ENCODE data around the gene MRNIP. TPM values are rescaled to one million over a fixed set of nuclear protein-coding genes. Genes with fewer than 3 reads are reported as not detected.
A peak's percentile ranks its signal among the peaks of the same experiment; 100 is the strongest.

Gene MRNIP
- total RNA-seq, 1 experiment from 2014 or later = 37.8 TPM

- Mint-ChIP-seq H3K27me3 (ENCODE audit: insufficient read depth, unreplicated experiment) (no peaks in the 10 kb centered on the region), H3K4me1 (ENCODE audit: low read depth, unreplicated experiment) (peaks cover 13% of the 10 kb centered on the region), H3K36me3 (ENCODE audit: insufficient read depth, unreplicated experiment) (peaks cover 100% of the 10 kb centered on the region), H3K27ac (ENCODE audit: unreplicated experiment) (peak overlapping the region; percentile 48), H3K9me3 (ENCODE audit: unreplicated experiment) (no peaks in the 10 kb centered on the region), H3K4me3 (ENCODE audit: unreplicated experiment) (no peak overlapping the region)
- Histone ChIP-seq H3K9me3 (no peaks in the 10 kb centered on the region), H3K4me1 (peaks cover 26% of the 10 kb centered on the region), H3K4me3 (ENCODE audit: low read depth, low read length) (no peak overlapping the region), H3K27me3 (replicated peaks; ENCODE audit: control insufficient read depth, insufficient read depth, low read length) (no peaks in the 10 kb centered on the region), H3K36me3 (ENCODE audit: control insufficient read depth, insufficient read depth, low read length) (peaks cover 16% of the 10 kb centered on the region)
- intact Hi-C loops (cut with micrococcal nuclease; ENCODE audit: unreplicated experiment) = no loop called here
- POLR2A ChIA-PET = no interaction called here
- BruUV-seq (replicated peaks) = no TSS peak
- no peak for DNase-seq
- TF ChIP-seq, protein P1, sequence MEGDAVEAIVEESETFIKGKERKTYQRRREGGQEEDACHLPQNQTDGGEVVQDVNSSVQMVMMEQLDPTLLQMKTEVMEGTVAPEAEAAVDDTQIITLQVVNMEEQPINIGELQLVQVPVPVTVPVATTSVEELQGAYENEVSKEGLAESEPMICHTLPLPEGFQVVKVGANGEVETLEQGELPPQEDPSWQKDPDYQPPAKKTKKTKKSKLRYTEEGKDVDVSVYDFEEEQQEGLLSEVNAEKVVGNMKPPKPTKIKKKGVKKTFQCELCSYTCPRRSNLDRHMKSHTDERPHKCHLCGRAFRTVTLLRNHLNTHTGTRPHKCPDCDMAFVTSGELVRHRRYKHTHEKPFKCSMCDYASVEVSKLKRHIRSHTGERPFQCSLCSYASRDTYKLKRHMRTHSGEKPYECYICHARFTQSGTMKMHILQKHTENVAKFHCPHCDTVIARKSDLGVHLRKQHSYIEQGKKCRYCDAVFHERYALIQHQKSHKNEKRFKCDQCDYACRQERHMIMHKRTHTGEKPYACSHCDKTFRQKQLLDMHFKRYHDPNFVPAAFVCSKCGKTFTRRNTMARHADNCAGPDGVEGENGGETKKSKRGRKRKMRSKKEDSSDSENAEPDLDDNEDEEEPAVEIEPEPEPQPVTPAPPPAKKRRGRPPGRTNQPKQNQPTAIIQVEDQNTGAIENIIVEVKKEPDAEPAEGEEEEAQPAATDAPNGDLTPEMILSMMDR (IDR thresholded peaks at IDR 0.05; ENCODE audit: insufficient read depth in 1 of 2, low read depth in 1 of 2, low read length in 1 of 2, severe bottlenecking in 1 of 2, unreplicated experiment in 1 of 2) = no peak
- CTCF ChIA-PET = interaction anchor here (1.1 kb wide), 1 partner anchor 22 kb away, joined by 3 read pairs; no protein-coding TSS in a partner anchor
Measured at GRCh38 chr5:179827680-179828079, 30.9 kb downstream of the MRNIP start.

GRCh38 chr5:179825655-179826182 is 32.9 kb downstream of the MRNIP start:
- Histone ChIP-seq H3K27me3 (replicated peaks; ENCODE audit: control insufficient read depth, insufficient read depth, low read length) (no peaks in the 10 kb centered on the region), H3K9me3 (no peaks in the 10 kb centered on the region), H3K4me3 (ENCODE audit: low read depth, low read length) (no peak overlapping the region), H3K4me1 (peaks cover 35% of the 10 kb centered on the region), H3K36me3 (ENCODE audit: control insufficient read depth, insufficient read depth, low read length) (peaks cover 19% of the 10 kb centered on the region)
- POLR2A ChIA-PET = interaction anchor here (0.6 to 0.7 kb wide), 4 partner anchors 14 to 202 kb away, joined by 3 to 6 read pairs (median 4); no protein-coding TSS in a partner anchor
- CTCF ChIA-PET = interaction anchor here (0.7 to 1.2 kb wide), 6 partner anchors 13 to 344 kb away, joined by 3 to 6 read pairs (median 4); no protein-coding TSS in a partner anchor
- intact Hi-C loops (cut with micrococcal nuclease; ENCODE audit: unreplicated experiment) = loop anchor here (1.0 kb wide), 1 partner anchor 62 kb away; no protein-coding TSS in a partner anchor
- peak; percentile 81 to 83 for DNase-seq
- Mint-ChIP-seq H3K4me1 (ENCODE audit: low read depth, unreplicated experiment) (peaks cover 20% of the 10 kb centered on the region), H3K36me3 (ENCODE audit: insufficient read depth, unreplicated experiment) (peaks cover 100% of the 10 kb centered on the region), H3K27ac (ENCODE audit: unreplicated experiment) (peak overlapping the region; percentile 48), H3K9me3 (ENCODE audit: unreplicated experiment) (no peaks in the 10 kb centered on the region), H3K27me3 (ENCODE audit: insufficient read depth, unreplicated experiment) (no peaks in the 10 kb centered on the region), H3K4me3 (ENCODE audit: unreplicated experiment) (no peak overlapping the region)
- no TSS peak for BruUV-seq (replicated peaks)
- TF ChIP-seq, protein P1 (IDR thresholded peaks at IDR 0.05; ENCODE audit: insufficient read depth in 1 of 2, low read depth in 1 of 2, low read length in 1 of 2, severe bottlenecking in 1 of 2, unreplicated experiment in 1 of 2) = peak in 1 of 2 experiments; percentile 56

- CTCF ChIA-PET = no interaction called here
- intact Hi-C loops (cut with micrococcal nuclease; ENCODE audit: unreplicated experiment) = loop anchor here (1.0 kb wide), 1 partner anchor 61 kb away; no protein-coding TSS in a partner anchor
- H3K4me1 Mint-ChIP-seq (ENCODE audit: low read depth, unreplicated experiment) = peaks cover 26% of the 10 kb centered on the region
- H3K9me3 Mint-ChIP-seq (ENCODE audit: unreplicated experiment) = no peaks in the 10 kb centered on the region
- POLR2A ChIA-PET = no interaction called here
- Histone ChIP-seq H3K4me1 (peaks cover 44% of the 10 kb centered on the region), H3K27me3 (replicated peaks; ENCODE audit: control insufficient read depth, insufficient read depth, low read length) (no peaks in the 10 kb centered on the region), H3K4me3 (ENCODE audit: low read depth, low read length) (no peak overlapping the region), H3K9me3 (no peaks in the 10 kb centered on the region), H3K36me3 (ENCODE audit: control insufficient read depth, insufficient read depth, low read length) (peaks cover 19% of the 10 kb centered on the region)
- H3K27me3 Mint-ChIP-seq (ENCODE audit: insufficient read depth, unreplicated experiment) = no peaks in the 10 kb centered on the region
- H3K4me3 Mint-ChIP-seq (ENCODE audit: unreplicated experiment) = peak overlapping the region; percentile 62
- peak overlapping the region; percentile 92 for H3K27ac Mint-ChIP-seq (ENCODE audit: unreplicated experiment)
- DNase-seq = no peak
- no TSS peak for BruUV-seq (replicated peaks)
- peaks cover 100% of the 10 kb centered on the region for H3K36me3 Mint-ChIP-seq (ENCODE audit: insufficient read depth, unreplicated experiment)
- TF ChIP-seq, protein P1 (IDR thresholded peaks at IDR 0.05; ENCODE audit: insufficient read depth in 1 of 2, low read depth in 1 of 2, low read length in 1 of 2, severe bottlenecking in 1 of 2, unreplicated experiment in 1 of 2) = no peak
Measured at GRCh38 chr5:179824745-179825112, 33.9 kb downstream of the MRNIP start.

Data from Caco-2 (cell line).